Activated gamma-delta T cell (primary cell): ENCODE measurements around the gene IL37.
"Not testable (repeated sequence)": the region's sequence is repeated elsewhere in the genome, so short reads cannot be mapped to it uniquely, and the experiment has no call there.

ENCODE experiments used
- DNase-seq: peaks from one replicate; lab custom pipeline; 2025; lab: John Stamatoyannopoulos, UW

Gene IL37

GRCh38 chr2:112889976-112890375, 21.0 kb upstream of the IL37 start:
- no peak for DNase-seq

DNA sequence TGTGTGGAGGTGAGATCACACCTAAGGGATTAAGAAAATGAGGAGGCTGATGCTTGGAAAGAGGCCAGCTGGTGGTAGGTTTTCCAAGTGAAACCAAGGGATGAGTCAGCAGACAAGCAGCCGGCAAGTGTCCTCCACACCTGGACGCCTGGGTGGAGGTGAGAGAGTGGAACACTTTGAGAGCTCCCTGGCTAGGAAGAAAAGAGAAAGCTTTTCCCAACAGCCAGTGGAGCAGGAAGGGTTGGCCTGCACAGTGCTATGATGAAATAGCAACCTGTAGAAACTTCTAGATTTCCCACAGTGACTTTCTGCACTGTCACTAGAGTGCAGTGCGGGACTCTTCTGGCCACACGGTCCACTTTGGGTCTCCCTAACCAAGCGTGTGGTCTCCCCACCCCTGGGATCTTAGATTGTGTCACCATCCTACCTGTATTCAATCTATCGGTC, 19.6 kb upstream of the IL37 start:
- no peak for DNase-seq

- no peak for DNase-seq
These were observed 17.2 kb upstream of the IL37 start for GRCh38 chr2:112893752-112894151.

DNA sequence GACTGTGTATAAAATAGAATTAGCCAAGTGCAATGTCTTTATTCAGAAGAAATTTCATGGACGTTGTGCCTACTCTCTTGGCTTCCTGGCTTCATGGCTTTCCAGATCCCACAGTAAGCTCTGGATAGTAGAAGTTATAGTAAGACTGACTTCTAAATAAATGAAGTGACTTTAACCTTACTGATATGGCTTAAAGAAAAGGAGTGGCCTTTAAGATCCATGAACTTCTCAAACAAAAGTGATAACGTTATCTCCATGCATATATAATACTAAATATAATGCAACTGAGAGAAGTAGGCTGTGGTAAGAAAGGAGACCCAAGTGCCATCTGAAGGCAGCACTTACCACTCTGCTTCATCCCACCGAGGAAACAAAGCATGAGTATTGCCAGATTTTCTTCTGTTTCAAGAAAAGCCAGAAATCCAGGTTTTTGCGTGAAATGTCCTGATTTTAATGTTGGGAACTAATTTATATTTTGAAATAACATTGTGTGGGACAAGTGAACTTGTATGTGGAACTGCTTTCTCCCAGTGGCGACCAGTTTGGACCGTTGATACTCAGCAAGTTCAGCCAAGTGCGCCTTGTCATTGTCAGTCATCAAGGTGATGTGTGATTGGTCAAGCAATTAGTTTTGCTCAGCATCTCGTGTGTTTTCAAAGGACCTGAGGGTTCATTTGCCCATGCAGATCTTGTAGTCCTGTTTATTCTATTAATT, 13.9 kb upstream of the IL37 start:
- no peak for DNase-seq

DNA sequence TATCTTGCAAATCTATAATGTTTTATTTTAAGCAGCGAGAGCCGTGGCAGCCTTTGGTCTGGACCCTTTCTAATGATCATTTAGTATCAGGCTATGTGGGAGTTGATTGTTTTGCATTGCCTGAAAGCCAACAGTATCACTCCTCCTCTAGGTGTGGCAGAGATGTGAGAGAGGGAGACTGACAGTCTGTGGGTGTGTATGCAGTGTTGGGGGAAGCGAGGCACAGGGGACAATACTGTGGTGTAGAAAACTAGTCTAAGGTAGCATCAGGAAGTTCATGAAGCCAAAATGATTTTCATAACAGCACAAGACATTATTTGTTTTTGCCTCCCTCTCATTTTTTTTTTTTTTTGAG, 13.4 kb upstream of the IL37 start:
- no peak for DNase-seq

DNA sequence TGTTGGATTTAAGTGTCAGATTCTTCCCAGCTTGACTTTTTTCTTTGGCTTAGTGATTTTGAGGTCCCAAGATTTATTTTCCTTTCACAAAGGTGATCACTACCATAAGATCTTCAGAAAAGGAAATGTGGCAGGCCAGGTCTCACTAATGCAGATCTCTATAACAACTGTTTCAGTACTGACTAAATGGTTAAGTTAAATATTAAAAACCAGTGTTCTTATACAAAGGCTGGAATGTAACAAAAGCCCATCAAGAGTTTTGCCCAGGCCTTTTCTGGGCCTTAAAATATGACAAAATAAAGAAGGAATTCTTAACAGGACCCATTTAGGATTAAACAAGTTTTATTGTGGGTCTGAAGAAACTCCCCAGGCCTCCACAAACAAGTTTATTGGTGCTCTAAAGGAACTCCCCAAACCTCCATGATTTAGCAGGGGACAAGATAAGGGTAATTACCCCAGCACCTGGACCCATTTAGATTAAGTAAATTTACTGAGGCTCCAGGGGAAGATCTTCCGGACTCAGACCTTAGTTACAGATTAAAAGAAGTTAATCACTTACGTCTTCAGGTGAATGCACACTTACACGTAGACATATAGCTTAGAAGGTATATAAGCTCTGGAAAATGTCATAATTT, 9.4 kb upstream of the IL37 start:
- DNase-seq: not testable (repeated sequence)

DNA sequence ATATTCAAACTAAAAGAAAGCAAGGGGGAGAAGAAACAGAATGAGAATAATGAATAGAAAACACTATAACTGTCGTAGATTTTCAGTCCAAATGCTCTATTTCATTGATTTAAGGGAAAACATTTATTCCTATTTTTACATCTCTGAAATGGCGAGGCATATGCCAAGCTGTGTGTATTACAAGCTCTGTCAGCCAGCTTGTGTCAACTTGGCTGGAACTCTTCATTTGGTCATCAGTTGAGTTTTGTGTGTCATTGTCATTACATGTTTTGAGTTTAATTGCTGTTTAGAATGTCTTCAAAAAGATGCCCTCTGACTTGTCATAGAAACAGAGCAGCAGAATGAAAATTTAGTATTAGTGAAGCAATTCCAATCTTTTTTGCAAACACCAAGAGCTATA, 8.1 kb upstream of the IL37 start:
- no peak for DNase-seq

DNA sequence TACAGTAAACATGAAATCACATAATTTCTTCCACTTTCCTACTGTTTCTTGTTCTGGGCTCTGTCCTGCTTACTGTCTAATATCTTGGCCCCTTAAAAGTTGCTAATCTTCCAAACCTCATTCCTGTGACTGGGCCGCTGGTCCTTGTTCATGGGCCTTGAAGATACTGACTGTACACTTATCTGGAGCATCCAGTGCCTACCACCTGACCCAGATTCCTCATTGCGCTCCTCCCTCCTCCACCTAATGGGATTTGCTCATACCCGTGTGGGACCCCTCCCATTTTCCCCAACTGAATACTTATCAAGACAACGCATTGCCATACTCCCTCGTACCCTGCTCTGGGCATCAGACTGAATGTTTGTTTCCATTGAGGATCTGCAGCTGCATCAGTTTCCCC, 6.1 kb upstream of the IL37 start:
- no peak for DNase-seq

DNA sequence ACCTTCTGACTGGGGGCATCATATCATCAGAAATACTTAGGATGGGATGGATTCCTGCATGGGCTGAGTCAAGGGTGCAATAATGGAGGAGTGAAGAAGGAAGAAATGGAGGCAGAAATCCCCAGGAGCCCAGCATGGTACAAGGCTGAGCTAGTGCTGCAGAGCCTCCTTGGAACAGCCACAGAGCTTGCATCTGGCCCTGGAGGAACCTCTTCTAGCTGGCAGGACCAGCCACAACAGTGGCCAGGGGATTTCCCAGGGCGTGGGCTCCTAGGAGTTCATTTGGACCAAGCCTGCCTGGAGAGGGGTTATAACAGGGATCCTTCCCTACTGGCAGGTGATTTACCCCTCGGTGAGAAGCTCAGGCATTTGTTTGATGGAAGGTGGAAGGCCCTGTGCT, 4.7 kb upstream of the IL37 start:
- no peak for DNase-seq

GRCh38 chr2:112907001-112907949, 3.7 kb upstream of the IL37 start:
- DNase-seq: no peak

DNA sequence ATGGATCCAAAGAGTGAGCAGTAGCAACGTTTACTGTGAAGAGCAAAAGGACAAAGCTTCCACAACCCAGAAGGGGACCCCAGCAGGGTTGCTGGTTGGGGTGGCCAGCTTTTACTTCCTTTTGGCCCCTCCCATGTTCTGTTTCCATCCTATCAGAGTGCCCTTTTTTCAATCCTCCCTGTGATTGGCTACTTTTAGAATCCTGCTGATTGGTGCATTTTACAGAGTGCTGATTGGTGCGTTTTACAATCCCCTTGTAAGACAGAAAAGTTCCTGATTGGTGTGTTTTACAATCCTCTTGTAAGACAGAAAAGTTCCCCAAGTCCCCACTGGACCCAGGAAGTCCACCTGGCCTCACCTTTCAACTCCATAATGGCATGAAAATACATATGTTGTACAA, 2.4 kb upstream of the IL37 start:
- not testable (repeated sequence) for DNase-seq

- no peak for DNase-seq
These were observed 746 bp upstream of the IL37 start for GRCh38 chr2:112910219-112910618.

GRCh38 chr2:112912403-112912802, 1.4 kb downstream of the IL37 start:
- no peak for DNase-seq

- DNase-seq: no peak
These were observed 4.6 kb downstream of the IL37 start for GRCh38 chr2:112915300-112916144.

DNA sequence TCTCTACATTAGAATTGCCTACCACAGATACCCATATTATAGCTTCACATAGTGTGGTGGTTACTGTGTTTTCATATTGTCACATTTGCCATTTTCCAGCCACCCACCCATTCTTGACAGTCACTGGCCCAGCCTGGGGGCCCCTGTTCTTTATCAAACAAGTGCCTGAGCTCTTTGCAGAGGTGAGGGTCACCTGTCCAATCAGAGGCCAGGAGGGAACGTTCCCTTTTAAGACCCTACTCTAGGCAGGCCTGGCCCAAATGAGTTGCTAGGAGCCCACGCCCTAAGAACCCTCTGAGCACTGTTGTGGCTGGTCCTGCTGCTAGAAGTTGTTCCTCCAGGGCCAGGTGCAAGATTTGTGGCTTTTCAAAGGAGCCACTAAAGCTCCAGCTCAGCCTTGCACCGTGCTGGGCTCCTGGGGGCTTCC, 5.2 kb downstream of the IL37 start:
- no peak for DNase-seq

DNA sequence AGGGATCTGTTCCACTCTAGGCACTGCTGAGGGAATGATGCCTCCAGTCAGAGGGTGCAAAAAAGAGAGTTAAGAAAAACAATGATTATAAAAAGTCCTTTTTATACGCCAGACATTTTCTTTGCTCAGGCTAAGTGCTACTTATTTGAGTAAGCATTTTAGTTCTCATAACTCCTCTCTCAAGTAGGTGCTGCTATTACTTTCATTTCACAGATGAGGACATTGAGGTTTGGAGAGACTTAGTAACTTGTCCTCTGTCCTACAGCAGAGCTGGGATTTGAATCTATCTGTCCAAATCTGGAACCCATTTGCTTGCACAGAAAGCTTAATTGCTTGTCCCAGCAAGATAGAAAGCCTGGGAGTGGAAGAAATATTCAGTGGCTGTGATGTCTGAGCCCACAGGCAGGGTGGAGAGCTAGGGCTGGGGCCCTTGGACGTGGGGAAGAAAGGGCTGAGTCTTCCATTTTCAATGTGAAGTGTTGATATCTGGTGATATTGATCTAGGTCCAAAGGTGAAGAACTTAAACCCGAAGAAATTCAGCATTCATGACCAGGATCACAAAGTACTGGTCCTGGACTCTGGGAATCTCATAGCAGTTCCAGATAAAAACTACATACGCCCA, 5.8 kb downstream of the IL37 start:
- DNase-seq: no peak

GRCh38 chr2:112917856-112918255, 6.9 kb downstream of the IL37 start:
- DNase-seq: no peak

DNA sequence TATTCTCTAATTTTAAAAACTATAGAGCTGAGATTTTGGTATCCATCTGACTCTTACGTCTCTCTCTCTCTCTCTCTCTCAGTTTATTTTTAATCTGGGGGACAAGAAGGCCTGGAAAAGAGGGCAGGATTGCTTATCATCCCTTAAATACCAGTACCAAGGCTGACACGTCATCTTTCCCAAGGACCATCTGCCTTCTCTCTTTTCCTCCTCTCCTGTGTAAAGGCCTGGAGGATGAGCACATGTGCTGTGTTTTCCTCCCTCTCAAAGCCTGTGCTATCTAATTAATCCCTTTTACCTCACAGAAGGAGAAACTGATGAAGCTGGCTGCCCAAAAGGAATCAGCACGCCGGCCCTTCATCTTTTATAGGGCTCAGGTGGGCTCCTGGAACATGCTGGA, 7.3 kb downstream of the IL37 start:
- no peak for DNase-seq

DNA sequence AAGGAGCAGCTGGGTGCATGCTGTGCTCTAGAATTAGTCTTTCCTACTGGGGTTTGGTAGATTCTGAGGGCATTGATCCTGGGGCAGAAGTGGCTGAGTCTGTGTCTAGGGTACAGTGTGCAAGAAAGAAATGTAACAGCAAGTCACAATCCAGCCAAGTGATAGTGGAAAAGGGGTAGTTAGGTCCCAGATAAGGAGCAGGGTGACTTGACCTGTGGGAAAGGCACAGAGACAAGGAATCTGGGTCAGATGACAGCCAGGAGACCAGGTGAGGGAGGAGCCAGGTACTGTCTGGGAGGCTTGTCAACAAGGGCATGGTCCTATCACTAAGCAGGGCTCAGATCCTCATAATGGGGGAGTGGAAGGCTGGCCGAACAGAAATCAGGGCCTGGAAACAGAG, 8.1 kb downstream of the IL37 start:
- DNase-seq: no peak

DNA sequence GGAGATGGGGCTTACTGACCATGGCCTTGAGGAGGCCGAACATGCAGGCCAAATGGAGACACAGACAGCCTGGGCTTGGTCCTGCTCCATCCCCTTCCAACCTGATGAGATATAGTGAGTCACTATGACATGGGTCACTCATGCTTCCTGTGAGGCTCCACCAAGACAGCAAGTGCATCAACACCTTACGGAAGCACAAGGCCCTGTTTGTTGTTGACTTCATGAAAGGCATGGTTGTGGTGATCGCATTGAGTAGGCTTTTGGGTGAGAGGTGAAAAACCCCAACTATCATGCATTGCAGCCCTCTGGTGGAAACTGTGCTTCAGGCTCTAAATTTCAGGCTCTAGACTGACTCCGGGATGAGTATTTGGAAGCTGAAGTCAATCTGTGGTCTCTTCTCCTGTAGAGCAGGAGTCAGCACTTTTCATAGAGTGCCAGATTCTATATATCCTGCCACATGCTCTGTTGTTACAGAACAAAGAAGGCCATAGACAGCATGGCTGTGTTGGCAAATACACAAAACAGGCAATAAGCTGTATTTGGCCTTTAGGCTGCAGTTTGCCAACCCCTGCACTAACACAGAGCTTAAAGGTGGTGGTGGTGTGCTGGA, 10.1 kb downstream of the IL37 start:
- no peak for DNase-seq

- DNase-seq: no peak
These were observed 11.0 kb downstream of the IL37 start for GRCh38 chr2:112921982-112922381.
